Testis (tissue), 2 donors: ENCODE data around the gene SSBP1.

ENCODE experiments used
- POLR2A ChIP-seq: fragments of 450-650 bp; IDR thresholded peaks from one replicate; pipeline ENCODE4 v1.6.1; 2017; ENCODE audit warnings: antibody characterized with exemption, mild to moderate bottlenecking, moderate library complexity
- TF ChIP-seq, protein P1 (sequence below), 3 experiments: fragments of 450-650 bp in 2 of 3; fragments of 200-600 bp in 1 of 3; sonication (generic) in 1 of 3; IDR thresholded peaks; one replicate each; pipeline ENCODE4 v1.5.1; 2016 to 2019; ENCODE audit warnings: antibody characterized with exemption in 3 of 3, mild to moderate bottlenecking in 2 of 3, moderate library complexity in 1 of 3

GRCh38 chr7:141785706-141786552, 47.8 kb downstream of the SSBP1 start:
- TF ChIP-seq, protein P1, sequence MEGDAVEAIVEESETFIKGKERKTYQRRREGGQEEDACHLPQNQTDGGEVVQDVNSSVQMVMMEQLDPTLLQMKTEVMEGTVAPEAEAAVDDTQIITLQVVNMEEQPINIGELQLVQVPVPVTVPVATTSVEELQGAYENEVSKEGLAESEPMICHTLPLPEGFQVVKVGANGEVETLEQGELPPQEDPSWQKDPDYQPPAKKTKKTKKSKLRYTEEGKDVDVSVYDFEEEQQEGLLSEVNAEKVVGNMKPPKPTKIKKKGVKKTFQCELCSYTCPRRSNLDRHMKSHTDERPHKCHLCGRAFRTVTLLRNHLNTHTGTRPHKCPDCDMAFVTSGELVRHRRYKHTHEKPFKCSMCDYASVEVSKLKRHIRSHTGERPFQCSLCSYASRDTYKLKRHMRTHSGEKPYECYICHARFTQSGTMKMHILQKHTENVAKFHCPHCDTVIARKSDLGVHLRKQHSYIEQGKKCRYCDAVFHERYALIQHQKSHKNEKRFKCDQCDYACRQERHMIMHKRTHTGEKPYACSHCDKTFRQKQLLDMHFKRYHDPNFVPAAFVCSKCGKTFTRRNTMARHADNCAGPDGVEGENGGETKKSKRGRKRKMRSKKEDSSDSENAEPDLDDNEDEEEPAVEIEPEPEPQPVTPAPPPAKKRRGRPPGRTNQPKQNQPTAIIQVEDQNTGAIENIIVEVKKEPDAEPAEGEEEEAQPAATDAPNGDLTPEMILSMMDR (IDR thresholded peaks at IDR 0.05) = peak in 2 of 3 experiments; percentile 45 to 82
- TF ChIP-seq POLR2A = no peak
